Activated gamma-delta T cell treated with Interleukin-2 at 50 U/mL for 16 hours (primary cell): ENCODE results near the gene CCDC12.
"Not testable (repeated sequence)": the region's sequence is repeated elsewhere in the genome, so short reads cannot be mapped to it uniquely, and the experiment has no call there.

Source experiments
- DNase-seq: peaks from one replicate; pipeline ENCODE4 v3.0.0-alpha.2; 2020

Gene CCDC12

DNA sequence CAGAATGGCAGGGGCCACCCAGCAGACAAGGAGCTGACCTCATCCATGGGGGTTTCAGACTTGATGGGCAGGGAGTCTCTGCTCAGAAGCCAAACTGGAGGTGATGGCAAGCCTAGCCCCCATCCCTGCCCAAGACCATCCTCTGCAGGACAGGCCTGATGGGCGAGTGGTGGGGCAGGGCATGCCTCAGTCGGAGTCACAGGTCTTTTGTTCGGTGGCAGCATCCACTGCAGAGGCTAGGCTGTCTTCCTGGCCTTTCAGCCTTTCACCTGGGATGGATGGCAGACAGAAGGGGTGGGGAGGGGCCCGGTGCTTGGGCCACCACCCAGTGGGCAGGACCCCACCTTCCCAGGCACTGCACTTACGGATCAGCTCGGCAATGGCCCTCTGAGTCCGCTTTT, 54.7 kb downstream of the CCDC12 start:
- DNase-seq = no peak

DNA sequence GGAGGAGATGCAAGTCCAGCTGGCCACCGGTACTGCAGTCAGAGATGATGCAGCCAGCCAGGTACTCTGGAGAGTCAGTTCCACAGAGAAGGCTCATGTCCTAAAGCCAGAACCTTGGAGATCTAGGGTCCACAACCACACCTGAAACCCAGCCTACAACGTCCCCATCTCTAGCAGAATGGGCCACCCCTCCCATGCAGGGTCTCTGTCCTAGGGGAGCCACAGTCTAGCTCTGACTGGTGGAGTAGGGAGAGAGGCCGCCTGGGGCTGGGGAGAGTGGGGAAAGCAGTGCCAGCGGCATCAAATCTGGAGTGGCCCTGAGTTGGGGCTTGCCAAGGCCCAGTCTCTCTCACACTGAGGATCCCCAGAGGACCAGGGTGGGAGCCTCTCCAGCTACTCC, 55.5 kb downstream of the CCDC12 start:
- no peak for DNase-seq

GRCh38 chr3:46918634-46919033, 57.9 kb downstream of the CCDC12 start:
- no peak for DNase-seq

DNA sequence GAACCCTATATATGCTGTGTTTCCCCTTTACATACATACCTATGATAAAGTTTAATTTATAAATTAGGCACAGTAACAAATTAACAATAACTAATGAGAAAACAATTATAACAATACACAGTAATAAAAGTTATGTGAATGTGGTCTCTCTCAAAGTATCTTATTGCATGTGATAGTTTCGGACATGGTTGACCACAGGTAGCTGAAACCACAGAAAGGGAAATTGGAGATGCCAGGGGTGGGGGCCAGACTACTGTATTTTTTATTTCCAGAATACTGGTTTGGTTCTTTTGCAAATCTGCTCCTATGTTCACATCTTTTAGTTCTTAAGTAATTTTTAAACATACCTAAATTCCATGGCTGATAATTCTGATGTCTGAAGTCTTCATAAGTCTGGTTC, 58.3 kb downstream of the CCDC12 start:
- DNase-seq = no peak

DNA sequence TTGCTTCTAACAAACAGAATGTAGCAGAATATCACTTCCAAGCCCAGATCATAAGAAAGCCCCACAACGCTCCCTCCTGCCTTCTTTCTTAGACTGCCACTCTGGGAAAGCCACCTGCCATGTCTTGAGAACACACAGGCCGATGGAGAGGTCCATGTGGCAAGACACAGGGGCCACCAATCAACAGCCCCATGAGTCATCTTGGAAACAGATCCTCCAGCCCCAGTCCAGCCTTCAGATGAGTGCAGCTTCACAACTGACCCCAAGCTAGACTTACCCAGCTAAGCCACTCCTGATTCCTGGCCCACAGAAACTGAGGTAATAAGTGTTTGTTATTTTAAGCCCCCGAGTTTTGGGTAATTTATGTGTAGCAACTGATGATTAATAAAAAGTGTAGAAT, 59.3 kb downstream of the CCDC12 start:
- DNase-seq = no peak

- no peak for DNase-seq
These were observed 59.7 kb downstream of the CCDC12 start for GRCh38 chr3:46916799-46917198.

- no peak for DNase-seq
These were observed 60.3 kb downstream of the CCDC12 start for GRCh38 chr3:46916278-46916677.

GRCh38 chr3:46915297-46915822, 61.2 kb downstream of the CCDC12 start:
- no peak for DNase-seq

GRCh38 chr3:46914849-46915248, 61.7 kb downstream of the CCDC12 start:
- DNase-seq = no peak

GRCh38 chr3:46913644-46914043, 62.9 kb downstream of the CCDC12 start:
- no peak for DNase-seq

- DNase-seq = no peak
These were observed 63.6 kb downstream of the CCDC12 start for GRCh38 chr3:46912986-46913385.

- DNase-seq = not testable (repeated sequence)
These were observed 65.6 kb downstream of the CCDC12 start for GRCh38 chr3:46910914-46911313.

DNA sequence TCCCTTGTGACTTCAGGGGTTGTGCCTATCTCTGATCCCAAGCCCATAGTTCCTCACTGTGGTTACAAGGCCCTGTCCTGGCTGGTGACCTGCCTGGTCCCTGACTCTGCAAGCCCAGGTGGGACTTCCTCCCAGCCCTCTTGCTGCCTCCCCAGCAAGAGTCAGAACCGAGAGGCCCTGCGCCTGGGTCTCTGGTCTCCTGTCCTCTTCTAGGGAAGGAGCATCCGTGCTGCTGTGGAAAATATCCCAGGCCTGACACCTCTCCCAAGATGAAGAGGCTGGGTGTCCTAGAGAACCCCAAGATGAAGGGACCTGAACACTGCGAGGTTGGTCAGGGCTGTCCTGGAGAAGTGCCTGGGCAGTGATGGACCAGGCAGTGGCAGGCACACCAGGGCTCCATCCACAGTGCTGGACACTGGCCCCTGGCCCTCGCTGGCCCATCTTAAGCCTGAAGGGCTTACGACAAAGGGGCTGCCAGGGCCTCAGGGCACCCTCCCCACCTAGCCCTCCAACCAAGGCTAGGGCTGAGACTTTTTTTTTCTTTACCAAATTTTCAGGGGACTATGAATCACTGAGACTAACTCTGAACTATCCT, 66.3 kb downstream of the CCDC12 start:
- DNase-seq = no peak

DNA sequence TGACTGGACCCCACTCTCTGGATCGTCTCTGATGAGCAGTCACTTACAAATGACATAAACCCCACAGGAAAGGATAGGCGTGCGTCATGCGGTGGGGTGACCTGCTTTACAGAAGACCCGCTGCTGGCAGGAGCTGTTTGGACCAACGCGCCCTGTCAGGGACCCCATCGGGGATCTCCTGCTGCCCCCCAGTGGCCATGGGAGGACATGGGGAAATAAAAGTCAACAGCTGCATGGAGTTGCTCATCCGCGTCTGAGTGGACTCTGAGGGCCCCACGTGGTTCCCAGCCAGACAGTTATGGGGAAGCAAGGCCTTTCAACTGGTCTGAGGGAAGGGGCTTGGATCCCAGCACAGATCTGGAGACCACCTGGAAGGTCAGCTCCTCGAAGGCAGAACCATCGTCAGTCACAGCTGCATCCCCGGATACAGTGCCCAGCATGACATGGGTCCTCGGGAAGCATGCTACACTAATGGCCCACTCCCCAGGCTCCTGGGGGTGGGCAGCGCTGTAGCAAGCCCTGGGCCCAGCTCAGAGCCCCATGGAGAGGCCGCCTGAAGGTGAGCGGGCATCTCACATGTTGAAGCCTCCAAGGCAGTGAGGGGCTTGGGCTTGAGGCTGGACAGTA, 66.9 kb downstream of the CCDC12 start:
- peak; percentile 80 for DNase-seq

- DNase-seq = no peak
These were observed 67.5 kb downstream of the CCDC12 start for GRCh38 chr3:46908986-46909534.

DNA sequence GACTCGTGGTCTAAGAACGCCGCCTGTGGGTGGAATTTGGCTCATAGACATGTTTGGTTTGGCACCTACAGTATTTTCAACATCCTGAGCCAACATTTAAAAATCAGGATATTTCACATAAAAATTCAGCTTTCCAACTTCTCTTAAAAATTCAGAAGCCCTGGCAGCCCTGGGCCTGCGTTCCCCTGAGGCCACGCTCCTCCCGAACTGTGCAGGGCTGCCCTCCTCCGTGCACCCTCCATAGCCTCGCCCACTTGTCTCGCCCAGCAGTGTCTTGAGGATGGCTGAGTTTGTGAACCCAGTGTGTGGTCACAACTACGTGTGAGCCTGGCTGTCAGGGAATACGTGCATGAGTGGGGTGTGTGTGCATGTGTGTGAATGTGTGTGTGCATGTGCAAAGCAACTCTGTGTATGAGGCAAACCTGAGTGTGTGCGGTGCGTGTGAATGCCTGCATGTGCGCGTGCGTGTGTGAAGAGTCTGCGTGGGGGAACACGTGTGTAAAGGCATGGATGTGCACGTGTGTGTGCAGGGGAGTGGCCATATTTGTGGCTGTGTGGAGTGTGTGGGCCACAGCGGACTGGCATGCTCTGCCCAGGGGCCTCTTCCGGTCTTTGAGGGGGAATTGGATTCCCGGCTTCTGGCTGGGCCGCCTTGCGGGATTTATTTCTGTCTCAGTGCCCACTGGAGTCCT, 68.1 kb downstream of the CCDC12 start:
- DNase-seq = no peak

- DNase-seq = no peak
These were observed 68.6 kb downstream of the CCDC12 start for GRCh38 chr3:46907960-46908293.

GRCh38 chr3:46907271-46907670, 69.3 kb downstream of the CCDC12 start:
- no peak for DNase-seq

DNA sequence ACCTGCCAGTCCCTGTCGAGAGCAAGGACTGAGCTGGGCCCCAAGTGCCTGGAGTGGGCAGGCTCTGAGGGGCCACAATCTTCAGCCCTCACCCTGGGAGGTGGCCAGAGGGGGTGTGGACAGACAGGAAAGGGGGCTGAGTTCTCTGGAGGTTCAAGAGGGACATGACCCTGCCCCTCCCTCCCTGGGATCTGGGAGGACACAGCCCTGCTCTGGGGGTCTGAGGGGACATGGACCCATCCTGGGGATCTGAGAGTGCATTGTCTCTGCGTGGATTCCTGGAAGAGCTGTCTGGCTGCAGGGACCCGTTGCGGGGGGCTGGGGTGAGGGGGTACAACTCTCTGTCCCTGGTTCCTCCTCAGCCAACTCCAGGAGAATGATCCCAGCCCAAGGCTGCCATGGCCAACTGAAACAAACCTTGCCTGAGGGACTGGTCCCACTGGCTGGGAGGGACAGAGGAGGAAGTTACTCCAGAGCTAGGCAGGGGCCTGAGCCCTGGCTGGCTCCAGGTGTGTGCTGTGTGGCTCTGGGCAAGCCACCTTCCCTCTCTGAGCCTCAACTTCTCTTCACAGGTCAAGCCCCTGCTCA, 70.0 kb downstream of the CCDC12 start:
- DNase-seq = no peak

- no peak for DNase-seq
These were observed 70.7 kb downstream of the CCDC12 start for GRCh38 chr3:46905661-46906451.

DNA sequence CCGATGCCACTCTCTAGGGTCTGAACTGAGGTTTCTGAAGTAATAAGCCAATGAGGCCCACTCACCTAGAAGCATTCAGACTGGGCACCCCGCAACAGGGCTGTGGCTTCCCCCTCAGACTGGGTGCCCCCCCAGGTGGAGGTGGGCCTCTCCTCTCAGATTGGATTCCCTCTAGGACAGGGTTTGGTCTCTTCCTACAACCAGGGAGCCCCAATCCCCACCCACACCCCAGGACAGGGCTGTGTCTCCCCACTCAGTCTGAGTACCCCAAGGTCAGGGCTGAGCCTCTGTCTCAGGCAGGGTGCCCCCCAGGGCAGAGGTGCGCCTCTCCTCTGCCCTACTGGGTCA, 71.4 kb downstream of the CCDC12 start:
- no peak for DNase-seq

DNA sequence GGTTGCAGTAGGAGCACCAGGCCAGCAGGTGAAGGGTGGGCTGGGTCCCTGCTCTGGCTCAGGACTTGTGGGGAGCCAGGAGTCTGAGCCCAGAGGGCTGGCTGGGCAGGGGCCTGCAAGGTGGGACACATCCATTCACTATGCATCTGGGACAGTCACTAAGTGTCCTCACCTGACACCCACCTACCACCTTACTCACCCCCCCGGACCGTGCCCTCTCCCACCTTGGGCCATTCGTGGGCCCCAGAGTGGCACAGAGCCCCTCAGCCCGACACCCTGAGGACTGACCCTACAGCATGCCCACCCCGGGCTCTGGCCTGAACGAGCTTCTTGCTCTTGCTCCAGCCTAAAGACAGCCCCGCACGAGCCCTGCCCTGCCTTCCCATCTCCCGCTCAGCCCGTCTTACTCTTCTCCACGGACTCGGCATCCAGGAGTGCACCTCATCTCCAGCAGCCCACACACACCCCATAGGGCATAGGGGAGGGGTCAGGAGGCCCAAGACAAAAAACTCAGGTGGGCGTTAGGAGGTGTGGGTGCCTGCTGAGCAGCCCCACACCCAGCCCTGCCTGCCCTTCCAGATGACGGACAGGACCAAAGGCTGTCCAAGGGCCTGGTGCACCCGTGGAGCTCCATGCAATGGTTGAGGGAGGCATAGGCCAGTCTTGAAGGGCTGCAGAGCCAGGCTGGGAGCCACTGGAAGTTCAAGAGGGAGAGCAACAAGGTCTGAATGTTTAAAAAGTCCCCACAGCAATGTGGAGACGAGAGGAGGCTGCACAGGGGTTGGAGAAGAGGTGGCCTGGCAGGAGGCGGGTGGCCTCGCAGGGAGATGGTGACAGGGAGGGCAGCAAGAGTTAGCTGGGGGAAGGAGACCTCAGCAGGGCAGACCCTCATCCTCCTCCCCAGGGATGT, 72.0 kb downstream of the CCDC12 start:
- no peak for DNase-seq
